Osteocyte (in vitro differentiated cells): ENCODE measurements around the gene TMC4. TPM values are rescaled to one million over a fixed set of nuclear protein-coding genes. Genes with fewer than 3 reads are reported as not detected.
A peak's percentile ranks its signal among the peaks of the same experiment; 100 is the strongest.

Experiments
- DNase-seq: peaks from one replicate; pipeline ENCODE4 v3.0.0; 2021; ENCODE audit warnings: mixed read lengths; ENCODE audit not compliant: unreplicated experiment; ENCODE audit errors: extremely low spot score
- H3K27ac Mint-ChIP-seq: one replicate; pipeline ENCODE4 v1.8.0; 2021; ENCODE audit warnings: mild to moderate bottlenecking, mixed read lengths; ENCODE audit not compliant: unreplicated experiment
- H3K27me3 Mint-ChIP-seq: one replicate; pipeline ENCODE4 v1.8.0; 2021; ENCODE audit warnings: mixed read lengths; ENCODE audit not compliant: unreplicated experiment
- H3K36me3 Mint-ChIP-seq: one replicate; pipeline ENCODE4 v1.8.0; 2021; ENCODE audit warnings: mixed read lengths; ENCODE audit not compliant: unreplicated experiment
- H3K4me1 Mint-ChIP-seq: one replicate; pipeline ENCODE4 v1.8.0; 2021; ENCODE audit warnings: mixed read lengths; ENCODE audit not compliant: unreplicated experiment
- H3K4me3 Mint-ChIP-seq: one replicate; pipeline ENCODE4 v1.8.0; 2021; ENCODE audit warnings: mild to moderate bottlenecking, moderate library complexity, mixed read lengths; ENCODE audit not compliant: unreplicated experiment
- H3K9me3 Mint-ChIP-seq: one replicate; pipeline ENCODE4 v1.8.0; 2021; ENCODE audit warnings: mixed read lengths; ENCODE audit not compliant: unreplicated experiment
- CTCF ChIP-seq: fragments of 200-600 bp; sonication (generic); IDR thresholded peaks from 2 replicates; pipeline ENCODE4 v1.5.0; 2021; ENCODE audit warnings: antibody characterized with exemption, mild to moderate bottlenecking, moderate library complexity
- total RNA-seq: library from RNA; stranded (reverse); gene quantifications from 2 replicates; pipeline ENCODE4 v1.2.1, GENCODE V29; 2021

The TMC4 gene
- total RNA-seq, 1 donor from 2014 or later: 2.7 TPM

GRCh38 chr19:54191811-54192453 lies 19.0 kb upstream of the TMC4 start:
- Mint-ChIP-seq H3K27ac (peak overlapping the region; percentile 93), H3K4me1 (peaks cover 35% of the 10 kb centered on the region), H3K4me3 (peak overlapping the region; percentile 93), H3K9me3 (no peaks in the 10 kb centered on the region), H3K27me3 (no peaks in the 10 kb centered on the region), H3K36me3 (peaks cover 18% of the 10 kb centered on the region)
- no peak for DNase-seq
- no peak for TF ChIP-seq CTCF

DNA sequence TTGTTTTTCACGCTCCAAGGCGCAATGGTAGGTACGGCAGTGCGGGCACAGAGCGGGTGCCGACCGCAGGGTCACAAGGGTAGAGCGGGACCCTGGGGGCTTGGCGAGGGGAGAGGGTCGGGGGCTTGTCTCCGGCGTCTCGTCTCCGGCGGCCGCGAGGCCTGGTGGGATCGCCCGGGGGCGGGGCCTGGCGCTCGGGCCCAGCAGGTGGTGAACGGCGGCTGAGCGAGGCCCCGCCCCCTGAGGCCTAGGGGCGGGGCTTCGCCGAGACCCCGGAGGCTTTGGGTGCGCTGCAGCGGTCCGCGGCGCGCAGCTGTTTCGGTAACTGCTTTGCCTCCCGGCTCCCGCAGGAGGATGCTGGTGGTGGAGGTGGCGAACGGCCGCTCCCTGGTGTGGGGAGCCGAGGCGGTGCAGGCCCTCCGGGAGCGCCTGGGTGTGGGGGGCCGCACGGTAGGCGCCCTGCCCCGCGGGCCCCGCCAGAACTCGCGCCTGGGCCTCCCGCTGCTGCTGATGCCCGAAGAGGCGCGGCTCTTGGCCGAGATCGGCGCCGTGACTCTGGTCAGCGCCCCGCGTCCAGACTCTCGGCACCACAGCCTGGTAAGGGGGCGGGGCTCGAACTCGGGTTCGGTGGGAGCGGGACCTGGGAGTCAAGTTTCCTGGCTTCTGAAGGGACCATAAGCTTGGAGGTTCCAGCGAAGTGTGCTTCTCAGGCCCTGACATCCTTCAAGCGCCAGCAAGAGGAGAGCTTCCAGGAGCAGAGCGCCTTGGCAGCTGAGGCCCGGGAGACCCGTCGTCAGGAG lies 18.3 kb upstream of the TMC4 start, which contains the start of gene TSEN34:
Gene TSEN34, plus strand, starts transcription at position 298 of the 800 bp plus-strand sequence. Its CDS starts 57 bp downstream, at position 355.
- H3K36me3 Mint-ChIP-seq: peaks cover 18% of the 10 kb centered on the region

DNA sequence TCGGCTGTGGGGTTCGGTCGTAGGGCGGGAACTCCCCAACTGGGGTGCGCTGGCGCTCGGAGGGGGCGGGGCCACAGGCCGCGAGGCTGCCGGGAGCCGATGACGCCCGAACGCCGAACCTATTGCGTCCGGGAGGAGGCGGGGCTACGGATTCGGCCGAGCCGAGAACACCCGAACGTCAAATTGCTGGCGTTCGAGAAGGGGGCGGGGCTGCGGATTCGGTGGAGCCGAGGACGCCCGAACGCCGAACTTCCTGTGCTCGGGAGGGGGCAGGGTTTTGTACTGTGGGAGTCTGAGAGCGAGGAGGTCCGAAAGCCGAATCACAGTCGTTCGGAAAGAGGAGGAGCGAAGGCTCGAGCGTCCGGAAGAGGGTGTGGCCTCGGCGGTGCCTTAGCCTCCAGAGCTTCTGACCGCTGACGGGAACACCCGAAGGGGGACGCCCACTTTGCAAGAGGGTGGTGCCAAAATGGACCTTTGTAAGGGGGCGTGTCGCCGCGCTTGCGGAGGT lies 17.6 kb upstream of the TMC4 start:
- peak overlapping the region; percentile 93 for H3K4me3 Mint-ChIP-seq
- TF ChIP-seq CTCF: no peak
- H3K27ac Mint-ChIP-seq: peak overlapping the region; percentile 100
- no peaks in the 10 kb centered on the region for H3K27me3 Mint-ChIP-seq
- peaks cover 35% of the 10 kb centered on the region for H3K4me1 Mint-ChIP-seq
- peak; percentile 100 for DNase-seq
- H3K9me3 Mint-ChIP-seq: no peaks in the 10 kb centered on the region
- H3K36me3 Mint-ChIP-seq: peaks cover 17% of the 10 kb centered on the region

More for the DNA sequence above, 18.3 kb upstream of the TMC4 start, which contains the start of gene TSEN34:
- DNase-seq: peak; percentile 95
- Mint-ChIP-seq H3K27me3 (no peaks in the 10 kb centered on the region), H3K27ac (peak within 1 kb of the TSS; percentile 100), H3K9me3 (no peaks in the 10 kb centered on the region), H3K4me3 (peak within 1 kb of the TSS; percentile 93), H3K4me1 (peaks cover 35% of the 10 kb centered on the region)
- no peak for TF ChIP-seq CTCF

DNA sequence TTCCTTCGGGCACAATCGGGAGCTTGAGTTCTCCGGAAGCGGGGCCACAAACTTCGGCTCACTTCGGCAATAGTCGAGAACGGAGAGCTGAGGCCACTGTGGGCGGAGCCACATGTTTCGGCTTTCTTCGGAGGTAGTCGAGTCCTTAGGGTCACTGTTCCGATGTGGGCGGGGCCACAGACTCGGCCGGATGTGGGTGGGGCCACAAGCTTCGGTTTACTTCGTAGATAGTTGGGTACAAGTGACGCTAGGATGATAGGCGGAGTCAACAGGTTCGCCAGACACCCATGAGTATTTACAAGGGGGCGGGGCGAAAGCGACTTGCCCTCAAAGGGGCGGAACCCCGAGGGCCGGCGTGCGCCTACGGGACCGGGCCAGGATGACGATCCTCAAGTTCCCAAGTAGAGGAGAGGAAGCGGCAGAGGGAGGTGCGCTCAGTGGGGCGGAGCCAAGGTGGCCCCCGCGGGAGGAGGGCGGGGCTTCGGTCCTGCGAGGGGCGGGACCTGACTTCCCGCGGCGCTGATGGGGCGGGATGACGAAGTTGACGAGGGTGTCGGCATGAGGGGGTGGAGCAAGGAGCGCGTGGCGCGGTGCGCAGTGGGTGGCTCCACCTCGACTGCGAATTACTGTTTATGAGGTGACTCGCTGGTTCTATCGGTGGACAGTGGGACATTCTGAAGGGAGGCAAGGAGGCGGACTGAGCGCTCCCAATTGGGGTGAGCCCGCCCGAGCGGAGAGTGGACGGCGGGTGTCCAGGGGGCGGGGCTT lies 17.0 kb upstream of the TMC4 start:
- H3K27ac Mint-ChIP-seq: peak overlapping the region; percentile 100
- H3K36me3 Mint-ChIP-seq: peaks cover 12% of the 10 kb centered on the region
- peak overlapping the region; percentile 93 for H3K4me3 Mint-ChIP-seq
- TF ChIP-seq CTCF: no peak
- no peaks in the 10 kb centered on the region for H3K27me3 Mint-ChIP-seq
- peak; percentile 100 for DNase-seq
- peaks cover 35% of the 10 kb centered on the region for H3K4me1 Mint-ChIP-seq
- no peaks in the 10 kb centered on the region for H3K9me3 Mint-ChIP-seq
